IgD-negative memory B cell (primary cell): ENCODE results near the gene PAOX. TPM values are rescaled to one million over a fixed set of nuclear protein-coding genes. Genes with fewer than 3 reads are reported as not detected.
A peak's percentile ranks its signal among the peaks of the same experiment; 100 is the strongest.
"Not testable (repeated sequence)": the region's sequence is repeated elsewhere in the genome, so short reads cannot be mapped to it uniquely, and the experiment has no call there.

Source experiments
- H3K27ac Mint-ChIP-seq, 3 donors: one replicate each; pipeline ENCODE4 v1.8.0; 2020 to 2022; ENCODE audit warnings: mild to moderate bottlenecking in 3 of 3, mixed read lengths in 3 of 3, moderate library complexity in 1 of 3
- H3K27me3 Mint-ChIP-seq: one replicate; pipeline ENCODE4 v1.8.0; 2021; ENCODE audit warnings: mixed read lengths
- H3K36me3 Mint-ChIP-seq: one replicate; pipeline ENCODE4 v1.8.0; 2020; ENCODE audit warnings: mild to moderate bottlenecking, mixed read lengths
- H3K4me1 Mint-ChIP-seq, 3 donors: one replicate each; pipeline ENCODE4 v1.8.0; 2020 to 2022; ENCODE audit warnings: mixed read lengths in 3 of 3, mild to moderate bottlenecking in 1 of 3
- H3K4me3 Mint-ChIP-seq, 4 donors: one replicate each; pipeline ENCODE4 v1.8.0; 2020 to 2022; ENCODE audit warnings: mild to moderate bottlenecking in 4 of 4, mixed read lengths in 4 of 4, moderate library complexity in 3 of 4
- H3K9me3 Mint-ChIP-seq, 3 donors: one replicate each; pipeline ENCODE4 v1.8.0; 2020 to 2021; ENCODE audit warnings: mixed read lengths in 3 of 3, mild to moderate bottlenecking in 1 of 3
- polyA plus RNA-seq: library from polyadenylated mRNA; unstranded; fragments of 300-500 nt; fragmentation: Illumina TruSeq; gene quantifications from one replicate; pipeline ENCODE4 v1.2.3, GENCODE V29; 2021

PAOX gene
- polyA plus RNA-seq, 1 donor from 2014 or later, result 55.4 TPM

GRCh38 chr10:133383551-133383950 is 4.5 kb downstream of the PAOX start:
- peak overlapping the region in 1 of 4 donors; percentile 86 for H3K4me3 Mint-ChIP-seq

DNA sequence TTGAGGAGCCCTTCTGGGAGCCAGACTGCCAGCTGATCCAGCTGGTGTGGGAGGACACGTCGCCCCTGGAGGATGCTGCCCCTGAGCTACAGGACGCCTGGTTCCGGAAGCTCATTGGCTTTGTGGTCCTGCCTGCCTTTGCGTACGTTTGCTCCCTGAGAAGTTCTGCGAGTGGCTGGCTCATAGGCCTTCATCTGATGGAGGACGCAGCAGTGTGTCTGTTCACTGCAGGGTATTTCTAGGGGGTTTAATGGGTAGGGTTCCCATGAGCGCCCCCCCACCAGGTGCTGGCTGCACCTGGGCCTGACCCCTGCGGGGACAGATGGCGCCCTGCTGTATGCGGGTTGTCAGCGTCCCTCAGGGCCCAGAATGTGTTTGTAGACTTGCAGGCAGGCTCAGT is 5.0 kb downstream of the PAOX start:
- Mint-ChIP-seq H3K4me3 (peak overlapping the region in 1 of 4 donors; percentile 57), H3K9me3 (no peaks in the 10 kb centered on the region), H3K27ac (peak overlapping the region in 1 of 3 donors; percentile 54), H3K4me1 (peaks cover 21 to 27% (median 23%) of the 10 kb centered on the region in 3 donors), H3K27me3 (no peaks in the 10 kb centered on the region), H3K36me3 (peaks cover 3% of the 10 kb centered on the region)

More at GRCh38 chr10:133383551-133383950, 4.5 kb downstream of the PAOX start:
- Mint-ChIP-seq H3K36me3 (peaks cover 3% of the 10 kb centered on the region), H3K27me3 (no peaks in the 10 kb centered on the region), H3K27ac (no peak overlapping the region), H3K4me1 (peaks cover 17 to 24% (median 21%) of the 10 kb centered on the region in 3 donors), H3K9me3 (no peaks in the 10 kb centered on the region)

DNA sequence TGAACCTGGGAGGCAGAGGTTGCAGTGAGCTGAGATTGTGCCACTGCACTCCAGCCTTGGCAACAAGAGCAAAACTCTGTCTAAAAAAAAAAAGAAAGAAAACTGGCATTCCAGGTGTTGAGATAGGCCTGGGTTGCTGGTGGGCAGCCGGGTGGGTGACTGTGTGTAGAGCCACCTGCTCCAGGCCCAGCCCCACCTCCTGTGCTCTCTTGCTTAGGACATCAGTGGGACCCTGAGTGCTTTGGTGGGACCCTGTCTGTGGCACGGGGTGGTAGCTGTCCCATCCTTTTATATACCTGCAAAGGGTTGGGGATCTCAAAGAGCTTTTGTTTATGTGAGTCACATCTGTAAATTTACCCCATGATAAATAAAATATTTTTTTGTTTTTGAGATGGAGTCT is 6.2 kb downstream of the PAOX start:
- H3K9me3 Mint-ChIP-seq, result no peaks in the 10 kb centered on the region
- H3K4me1 Mint-ChIP-seq, result peaks cover 23 to 28% (median 25%) of the 10 kb centered on the region in 3 donors
- H3K27me3 Mint-ChIP-seq, result no peaks in the 10 kb centered on the region
- no peak overlapping the region for H3K4me3 Mint-ChIP-seq
- H3K27ac Mint-ChIP-seq, result no peak overlapping the region
- peaks cover 3% of the 10 kb centered on the region for H3K36me3 Mint-ChIP-seq

- not testable (repeated sequence) for H3K27me3 Mint-ChIP-seq, H3K9me3 Mint-ChIP-seq, H3K4me3 Mint-ChIP-seq, H3K36me3 Mint-ChIP-seq, H3K27ac Mint-ChIP-seq
- peaks cover 23 to 33% (median 30%) of the 10 kb centered on the region in 3 donors for H3K4me1 Mint-ChIP-seq
These were observed 7.9 kb downstream of the PAOX start for GRCh38 chr10:133386951-133387350.

DNA sequence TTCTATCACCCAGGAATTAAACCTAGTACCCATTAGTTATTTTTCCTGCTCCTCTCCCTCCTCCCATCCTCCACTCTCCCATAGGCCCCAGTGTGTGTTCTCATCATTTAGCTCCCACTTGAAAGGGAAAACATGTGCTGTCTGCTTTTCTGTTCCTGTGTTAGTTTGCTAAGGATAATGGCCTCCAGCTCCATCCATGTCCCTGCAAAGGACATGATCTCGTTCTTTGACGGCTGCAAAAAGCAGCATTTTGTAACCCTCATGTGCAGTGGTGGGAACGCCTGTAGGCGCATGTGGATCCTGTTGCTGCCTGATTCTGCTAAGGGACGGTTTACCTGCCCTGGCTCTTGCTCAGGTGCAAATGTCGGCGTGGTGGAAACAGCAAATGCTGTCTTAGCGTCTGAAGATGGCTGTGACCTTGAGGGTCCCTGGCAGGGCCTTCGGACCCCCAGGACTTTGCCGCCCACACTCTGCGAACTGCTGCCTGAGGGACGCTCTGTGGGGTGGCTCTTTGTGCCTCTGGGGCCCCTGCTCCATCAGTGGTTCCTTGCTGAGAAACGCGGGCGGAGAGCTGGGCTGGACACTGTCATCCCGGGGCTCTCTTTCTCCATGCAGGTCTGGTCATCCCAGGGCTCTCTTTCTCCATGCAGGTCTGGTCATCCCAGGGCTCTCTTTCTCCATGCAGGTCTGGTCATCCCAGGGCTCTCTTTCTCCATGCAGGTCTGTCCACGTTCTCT is 9.3 kb downstream of the PAOX start:
- Mint-ChIP-seq H3K27ac (peak overlapping the region; percentile 83 to 97 (median 94)), H3K36me3 (peaks cover 3% of the 10 kb centered on the region)

DNA sequence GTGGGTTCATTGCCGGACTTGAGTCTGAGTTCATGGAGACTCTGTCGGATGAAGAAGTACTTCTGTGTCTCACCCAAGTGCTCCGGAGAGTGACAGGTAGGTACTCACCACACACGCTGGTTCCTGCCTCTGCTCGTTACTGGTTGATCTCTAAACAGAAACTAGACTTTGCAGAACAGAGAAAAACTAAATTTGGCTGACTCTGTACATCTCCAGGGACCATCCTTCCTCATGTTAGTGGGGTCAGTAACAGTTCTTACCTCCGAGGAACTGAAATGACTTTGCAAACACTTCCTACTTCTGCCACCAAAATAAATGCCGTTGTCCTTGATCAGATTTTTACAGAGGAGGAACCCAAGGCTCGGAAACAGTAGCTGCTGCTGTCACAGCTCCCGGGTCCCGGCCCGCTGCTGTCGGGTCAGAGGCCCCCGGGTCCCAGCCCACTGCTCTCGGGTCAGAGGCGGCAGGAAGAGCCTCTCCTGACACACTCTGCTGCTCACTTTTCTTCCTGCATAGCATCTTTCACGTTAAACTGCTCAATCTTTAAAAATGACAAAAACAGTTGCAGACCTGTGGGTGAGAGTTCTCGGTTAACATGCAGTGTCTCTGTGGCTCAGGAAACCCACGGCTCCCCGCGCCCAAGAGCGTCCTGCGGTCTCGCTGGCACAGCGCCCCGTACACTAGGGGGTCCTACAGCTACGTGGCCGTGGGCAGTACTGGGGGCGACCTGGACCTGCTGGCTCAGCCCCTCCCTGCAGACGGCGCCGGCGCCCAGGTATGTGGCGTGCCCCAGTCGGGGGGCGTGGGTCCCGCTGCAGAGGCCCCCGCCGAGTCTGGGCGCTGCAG is 10.1 kb downstream of the PAOX start:
- no peaks in the 10 kb centered on the region for H3K9me3 Mint-ChIP-seq
- H3K27me3 Mint-ChIP-seq, result no peaks in the 10 kb centered on the region
- peak overlapping the region; percentile 90 to 98 (median 96) for H3K4me3 Mint-ChIP-seq
- peaks cover 3% of the 10 kb centered on the region for H3K36me3 Mint-ChIP-seq
- peak overlapping the region; percentile 83 to 97 (median 94) for H3K27ac Mint-ChIP-seq
- peaks cover 21 to 34% (median 32%) of the 10 kb centered on the region in 3 donors for H3K4me1 Mint-ChIP-seq

More for the DNA sequence above, 9.3 kb downstream of the PAOX start:
- H3K4me1 Mint-ChIP-seq, result peaks cover 21 to 32% (median 31%) of the 10 kb centered on the region in 3 donors
- no peaks in the 10 kb centered on the region for H3K9me3 Mint-ChIP-seq
- H3K4me3 Mint-ChIP-seq, result peak overlapping the region; percentile 90 to 98 (median 96)
- no peaks in the 10 kb centered on the region for H3K27me3 Mint-ChIP-seq

- H3K27ac Mint-ChIP-seq, result peak overlapping the region; percentile 83 to 94 (median 93)
- H3K4me3 Mint-ChIP-seq, result peak overlapping the region; percentile 90 to 98 (median 96)
- H3K4me1 Mint-ChIP-seq, result peaks cover 32 to 40% (median 40%) of the 10 kb centered on the region in 3 donors
- no peaks in the 10 kb centered on the region for H3K9me3 Mint-ChIP-seq
- peaks cover 5% of the 10 kb centered on the region for H3K36me3 Mint-ChIP-seq
- no peaks in the 10 kb centered on the region for H3K27me3 Mint-ChIP-seq
These were observed 11.7 kb downstream of the PAOX start for GRCh38 chr10:133390597-133391248.

DNA sequence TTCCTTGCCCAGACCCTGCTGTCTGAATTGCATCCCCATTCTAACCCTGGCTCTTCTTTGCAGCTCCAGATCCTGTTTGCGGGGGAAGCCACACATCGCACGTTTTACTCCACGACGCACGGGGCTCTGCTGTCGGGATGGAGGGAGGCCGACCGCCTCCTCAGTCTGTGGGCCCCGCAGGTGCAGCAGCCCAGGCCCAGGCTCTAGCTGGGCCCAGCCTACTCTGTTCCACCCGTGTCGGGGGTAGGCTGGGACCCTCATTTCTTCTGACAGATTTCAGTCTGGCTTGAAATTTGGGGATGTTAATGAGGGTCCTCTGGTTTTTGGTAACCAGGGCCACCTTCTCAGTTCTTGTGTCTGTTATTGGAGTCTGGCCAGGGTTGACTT is 12.2 kb downstream of the PAOX start:
- Mint-ChIP-seq H3K36me3 (peaks cover 3% of the 10 kb centered on the region), H3K27ac (peak overlapping the region; percentile 81 to 93 (median 83)), H3K27me3 (no peaks in the 10 kb centered on the region), H3K4me1 (peaks cover 35 to 39% (median 39%) of the 10 kb centered on the region in 3 donors), H3K4me3 (peak overlapping the region; percentile 12 to 97 (median 90)), H3K9me3 (no peaks in the 10 kb centered on the region)

DNA sequence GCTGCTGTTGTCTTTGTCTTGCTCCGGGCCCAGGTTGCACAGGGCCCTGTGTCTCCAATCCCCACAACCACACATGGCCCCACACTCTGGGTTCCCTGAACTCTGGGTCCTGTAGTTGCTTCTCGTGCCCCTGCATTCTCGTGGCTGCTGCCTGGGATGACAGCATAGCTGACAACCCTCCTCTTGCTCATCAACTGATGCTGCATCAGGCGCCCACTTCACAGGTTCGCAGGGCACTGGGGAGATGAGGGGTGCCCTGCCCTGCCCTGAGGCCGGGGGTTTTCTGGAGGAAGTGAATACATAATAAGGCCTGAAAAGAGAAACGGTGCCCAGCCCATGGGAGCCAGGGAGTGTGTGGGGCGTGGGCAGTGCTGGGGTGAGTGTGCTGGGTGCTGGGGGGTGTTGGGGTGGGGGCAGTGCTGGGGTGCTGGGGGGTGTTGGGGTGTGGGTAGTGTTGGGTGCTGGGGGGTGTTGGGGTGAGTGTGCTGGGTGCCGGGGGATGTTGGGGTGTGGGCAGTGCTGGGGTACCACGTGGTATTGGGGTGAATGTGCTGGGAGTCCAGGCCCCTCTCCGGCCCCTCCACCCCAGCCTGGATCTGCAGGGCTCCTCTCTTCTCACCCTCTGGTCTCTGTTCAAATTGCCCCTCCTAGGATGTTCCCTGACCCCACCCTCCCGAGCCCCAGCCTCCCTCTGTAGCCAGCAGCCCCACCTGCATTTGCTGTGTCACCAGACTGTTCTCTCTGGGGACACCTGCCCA is 12.9 kb downstream of the PAOX start:
- H3K9me3 Mint-ChIP-seq, result no peaks in the 10 kb centered on the region
- peaks cover 35 to 39% (median 39%) of the 10 kb centered on the region in 3 donors for H3K4me1 Mint-ChIP-seq

DNA sequence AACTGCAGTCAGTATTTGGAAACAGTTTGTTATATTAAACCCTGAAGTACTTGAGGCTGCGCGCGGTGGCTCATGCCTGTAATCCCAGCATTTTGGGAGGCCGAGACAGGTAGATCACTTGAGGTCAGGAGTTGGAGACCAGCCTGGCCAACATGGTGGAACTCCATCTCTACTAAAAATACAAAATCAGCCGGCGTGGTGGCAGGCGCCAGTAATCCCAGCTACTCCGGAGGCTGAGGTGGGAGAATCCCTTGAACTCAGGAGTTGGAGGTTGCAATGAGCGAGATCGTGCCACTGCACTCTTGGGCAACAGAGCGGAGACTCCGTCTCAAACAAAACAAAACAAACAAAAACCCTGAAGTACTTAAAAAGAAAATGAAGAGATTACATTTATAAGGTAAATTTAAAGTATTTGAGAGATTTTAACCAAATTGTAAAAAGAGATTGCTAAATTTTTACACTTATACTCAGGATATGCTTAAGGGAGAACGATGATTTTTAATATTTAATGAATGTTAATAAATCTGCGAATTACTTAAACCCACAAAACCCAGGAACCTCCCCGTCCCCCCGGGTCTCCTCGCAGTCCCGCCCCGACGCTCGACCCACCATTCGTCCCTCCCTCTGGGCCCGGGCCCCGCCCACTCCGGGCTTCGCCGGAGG is 14.5 kb downstream of the PAOX start:
- H3K27me3 Mint-ChIP-seq, result no peaks in the 10 kb centered on the region
- peak overlapping the region; percentile 75 to 97 (median 77) for H3K27ac Mint-ChIP-seq
- peak overlapping the region; percentile 88 to 94 (median 90) for H3K4me3 Mint-ChIP-seq
- peaks cover 7% of the 10 kb centered on the region for H3K36me3 Mint-ChIP-seq
- H3K9me3 Mint-ChIP-seq, result no peaks in the 10 kb centered on the region
- H3K4me1 Mint-ChIP-seq, result peaks cover 33 to 36% (median 33%) of the 10 kb centered on the region in 3 donors

More for the DNA sequence above, 12.9 kb downstream of the PAOX start:
- H3K27ac Mint-ChIP-seq, result peak overlapping the region; percentile 81 to 93 (median 83)
- peaks cover 4% of the 10 kb centered on the region for H3K36me3 Mint-ChIP-seq
- no peaks in the 10 kb centered on the region for H3K27me3 Mint-ChIP-seq
- peak overlapping the region; percentile 38 to 93 (median 90) for H3K4me3 Mint-ChIP-seq

GRCh38 chr10:133394064-133394663 is 15.1 kb downstream of the PAOX start, which contains the start of gene MTG1:
Gene MTG1, plus strand, starts transcription at chr10:133394157. Its CDS starts 64 bp downstream, at chr10:133394221.
- Mint-ChIP-seq H3K27me3 (no peaks in the 10 kb centered on the region), H3K9me3 (no peaks in the 10 kb centered on the region), H3K4me1 (peaks cover 29 to 34% (median 30%) of the 10 kb centered on the region in 3 donors), H3K27ac (peak within 1 kb of the TSS; percentile 75 to 97 (median 87)), H3K4me3 (peak within 1 kb of the TSS; percentile 88 to 94 (median 90)), H3K36me3 (peaks cover 7% of the 10 kb centered on the region)

DNA sequence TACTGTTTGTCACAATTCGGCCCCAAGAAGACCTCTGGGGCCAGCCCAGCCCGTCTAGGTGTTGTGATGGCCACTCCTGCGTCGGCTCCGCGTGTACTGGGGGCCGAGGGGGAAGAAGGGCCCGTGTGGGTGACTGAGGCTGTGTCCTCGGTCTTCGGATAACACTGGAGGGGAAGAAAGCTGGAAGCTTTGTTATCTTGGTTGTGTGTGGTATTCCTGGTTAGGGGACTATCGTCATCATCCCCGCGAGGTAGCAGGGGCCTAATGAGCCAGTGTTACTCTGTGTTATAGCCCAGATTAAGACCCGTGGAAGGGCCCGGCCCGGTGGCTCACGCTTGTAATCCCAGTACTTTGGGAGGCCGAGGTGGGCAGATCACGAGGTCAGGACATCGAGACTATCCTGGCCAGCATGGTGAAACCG is 15.7 kb downstream of the PAOX start:
- Mint-ChIP-seq H3K4me1 (peaks cover 27 to 34% (median 30%) of the 10 kb centered on the region in 3 donors), H3K36me3 (peaks cover 7% of the 10 kb centered on the region)

GRCh38 chr10:133396035-133396624 is 17.1 kb downstream of the PAOX start:
- Mint-ChIP-seq H3K27me3 (no peaks in the 10 kb centered on the region), H3K4me3 (peak overlapping the region in 3 of 4 donors; percentile 15 to 90 (median 60)), H3K4me1 (peaks cover 28 to 33% (median 30%) of the 10 kb centered on the region in 3 donors), H3K27ac (peak overlapping the region in 2 of 3 donors; percentile 23 to 75), H3K36me3 (peaks cover 7% of the 10 kb centered on the region), H3K9me3 (no peaks in the 10 kb centered on the region)

More for the DNA sequence above, 15.7 kb downstream of the PAOX start:
- H3K4me3 Mint-ChIP-seq, result peak overlapping the region; percentile 88 to 94 (median 90)
- no peaks in the 10 kb centered on the region for H3K27me3 Mint-ChIP-seq
- peak overlapping the region; percentile 75 to 97 (median 87) for H3K27ac Mint-ChIP-seq
- no peaks in the 10 kb centered on the region for H3K9me3 Mint-ChIP-seq
